Prostate gland (tissue), 2 donors: Measurements from ENCODE around the gene SAMD3.

ENCODE experiments used
- CTCF ChIP-seq, 4 experiments: fragments of 200-600 bp in 2 of 4; fragments of 450-650 bp in 2 of 4; sonication (generic) in 2 of 4; IDR thresholded peaks; 1 replicate in 3 of 4; 2 replicates in 1 of 4; pipeline ENCODE4 v1.5.1; 2016 to 2019; ENCODE audit warnings: antibody characterized with exemption in 4 of 4, mild to moderate bottlenecking in 2 of 4, moderate library complexity in 2 of 4
- POLR2A ChIP-seq: fragments of 450-650 bp; IDR thresholded peaks from one replicate; pipeline ENCODE4 v1.6.1; 2016; ENCODE audit warnings: antibody characterized with exemption, mild to moderate bottlenecking
- POLR2AphosphoS5 ChIP-seq: sonication (generic); formaldehyde crosslinking; IDR thresholded peaks from one replicate; pipeline ENCODE4 v1.6.1; 2017; ENCODE audit warnings: antibody characterized with exemption

GRCh38 chr6:130187335-130188206 is 35.2 kb downstream of the SAMD3 start:
- no peak for TF ChIP-seq CTCF (IDR thresholded peaks at IDR 0.05)
- no peak for TF ChIP-seq POLR2A
- no peak for TF ChIP-seq POLR2AphosphoS5
